CD8-positive, alpha-beta memory T cell (primary cell): Measurements from ENCODE around the gene SIPA1L2. TPM values are rescaled to one million over a fixed set of nuclear protein-coding genes. Genes with fewer than 3 reads are reported as not detected.

Source experiments
- CTCF ChIA-PET: fragments of 350-600 bp; sonication (Branson Sonifier 250); formaldehyde crosslinking; loops from one replicate; lab custom pipeline; 2021; ENCODE audit warnings: antibody characterized with exemption; lab: Charles Lee
- POLR2A ChIA-PET: fragments of 350-600 bp; sonication (Branson Sonifier 250); formaldehyde crosslinking; loops from one replicate; lab custom pipeline; 2021; ENCODE audit warnings: antibody characterized with exemption; lab: Charles Lee
- DNase-seq, 5 donors: peaks; one replicate each; pipeline versions ENCODE4 v3.0.0 to v3.0.0-alpha.2; 2020 to 2022; ENCODE audit warnings: mixed read lengths in 1 of 5
- H3K27ac ChIP-seq: one replicate; pipeline ENCODE4 v1.7.0; 2013; ENCODE audit warnings: low read depth, mild to moderate bottlenecking, low read length, moderate library complexity
- H3K27me3 ChIP-seq: 2 replicates; pipeline ENCODE4 v1.7.0; 2013; ENCODE audit warnings: low read length, mild to moderate bottlenecking; ENCODE audit not compliant: insufficient read depth, poor library complexity, severe bottlenecking
- H3K36me3 ChIP-seq: 2 replicates; pipeline ENCODE4 v1.7.0; 2013; ENCODE audit warnings: mild to moderate bottlenecking, low read length, moderate library complexity; ENCODE audit not compliant: insufficient read depth
- H3K4me1 ChIP-seq: 2 replicates; pipeline ENCODE4 v1.7.0; 2013; ENCODE audit warnings: mild to moderate bottlenecking, low read length, moderate library complexity; ENCODE audit not compliant: insufficient read depth
- H3K4me3 ChIP-seq: 2 replicates; pipeline ENCODE4 v1.7.0; 2013; ENCODE audit warnings: mild to moderate bottlenecking, low read length
- H3K9me3 ChIP-seq: 2 replicates; pipeline ENCODE4 v1.7.0; 2013; ENCODE audit warnings: mild to moderate bottlenecking, low read length
- H3K27ac Mint-ChIP-seq, 8 donors: one replicate each; pipeline ENCODE4 v1.8.0; 2020 to 2021; ENCODE audit warnings: mixed read lengths in 8 of 8, mild to moderate bottlenecking in 6 of 8, inconsistent platforms in 3 of 8, moderate library complexity in 3 of 8
- H3K27me3 Mint-ChIP-seq, 2 donors: one replicate each; pipeline ENCODE4 v1.8.0; 2020 to 2021; ENCODE audit warnings: mixed read lengths in 2 of 2, mild to moderate bottlenecking in 1 of 2, moderate library complexity in 1 of 2
- H3K36me3 Mint-ChIP-seq, 3 donors: one replicate each; pipeline ENCODE4 v1.8.0; 2020 to 2021; ENCODE audit warnings: mixed read lengths in 3 of 3, inconsistent platforms in 1 of 3, mild to moderate bottlenecking in 1 of 3
- H3K4me1 Mint-ChIP-seq, 3 donors: one replicate each; pipeline ENCODE4 v1.8.0; 2020 to 2021; ENCODE audit warnings: mixed read lengths in 3 of 3, inconsistent platforms in 1 of 3, mild to moderate bottlenecking in 1 of 3
- H3K4me3 Mint-ChIP-seq, 7 donors: one replicate each; pipeline ENCODE4 v1.8.0; 2020 to 2021; ENCODE audit warnings: mixed read lengths in 7 of 7, mild to moderate bottlenecking in 6 of 7, moderate library complexity in 4 of 7, inconsistent platforms in 2 of 7
- H3K9me3 Mint-ChIP-seq, 5 donors: one replicate each; pipeline ENCODE4 v1.8.0; 2020 to 2022; ENCODE audit warnings: mixed read lengths in 5 of 5, mild to moderate bottlenecking in 3 of 5, moderate library complexity in 2 of 5, inconsistent platforms in 1 of 5
- polyA plus RNA-seq: library from polyadenylated mRNA; unstranded; fragments of 300-500 nt; fragmentation: Illumina TruSeq; gene quantifications from one replicate; pipeline ENCODE4 v1.2.3, GENCODE V29; 2021
- total RNA-seq, 2 experiments: library from RNA; stranded (reverse); gene quantifications; one replicate each; pipeline ENCODE4 v1.2.3, GENCODE V29; 2021

The SIPA1L2 gene
- total and polyA plus RNA-seq, 3 experiments from 2014 or later: 1.4 to 12.2 (median 10.0) TPM

- Histone ChIP-seq H3K4me1 (no peaks in the 10 kb centered on the region), H3K36me3 (no peaks in the 10 kb centered on the region), H3K4me3 (no peak overlapping the region), H3K9me3 (no peaks in the 10 kb centered on the region), H3K27me3 (peaks cover 6% of the 10 kb centered on the region), H3K27ac (no peak overlapping the region)
- Mint-ChIP-seq H3K27me3 (peaks cover 2 to 14% of the 10 kb centered on the region in 2 donors), H3K36me3 (no peaks in the 10 kb centered on the region), H3K4me1 (no peaks in the 10 kb centered on the region), H3K27ac (no peak overlapping the region), H3K9me3 (no peaks in the 10 kb centered on the region), H3K4me3 (no peak overlapping the region)
- POLR2A ChIA-PET: no interaction called here
- CTCF ChIA-PET: no interaction called here
- DNase-seq: no peak
Observed at GRCh38 chr1:232641507-232641906, 11.6 kb upstream of the SIPA1L2 start.

- Mint-ChIP-seq H3K4me3 (no peak overlapping the region), H3K27ac (no peak overlapping the region), H3K36me3 (no peaks in the 10 kb centered on the region), H3K4me1 (no peaks in the 10 kb centered on the region), H3K9me3 (no peaks in the 10 kb centered on the region), H3K27me3 (peaks cover 5 to 38% of the 10 kb centered on the region in 2 donors)
- Histone ChIP-seq H3K9me3 (no peaks in the 10 kb centered on the region), H3K27ac (no peak overlapping the region), H3K4me3 (no peak overlapping the region), H3K36me3 (no peaks in the 10 kb centered on the region), H3K27me3 (peaks cover 6% of the 10 kb centered on the region), H3K4me1 (no peaks in the 10 kb centered on the region)
- DNase-seq: no peak
- ChIA-PET POLR2A (no interaction called here), CTCF (interaction anchor here (1.3 kb wide), 1 partner anchor 9 kb away, joined by 6 read pairs; no protein-coding TSS in a partner anchor)
Observed at GRCh38 chr1:232636799-232637198, 6.9 kb upstream of the SIPA1L2 start.

DNA sequence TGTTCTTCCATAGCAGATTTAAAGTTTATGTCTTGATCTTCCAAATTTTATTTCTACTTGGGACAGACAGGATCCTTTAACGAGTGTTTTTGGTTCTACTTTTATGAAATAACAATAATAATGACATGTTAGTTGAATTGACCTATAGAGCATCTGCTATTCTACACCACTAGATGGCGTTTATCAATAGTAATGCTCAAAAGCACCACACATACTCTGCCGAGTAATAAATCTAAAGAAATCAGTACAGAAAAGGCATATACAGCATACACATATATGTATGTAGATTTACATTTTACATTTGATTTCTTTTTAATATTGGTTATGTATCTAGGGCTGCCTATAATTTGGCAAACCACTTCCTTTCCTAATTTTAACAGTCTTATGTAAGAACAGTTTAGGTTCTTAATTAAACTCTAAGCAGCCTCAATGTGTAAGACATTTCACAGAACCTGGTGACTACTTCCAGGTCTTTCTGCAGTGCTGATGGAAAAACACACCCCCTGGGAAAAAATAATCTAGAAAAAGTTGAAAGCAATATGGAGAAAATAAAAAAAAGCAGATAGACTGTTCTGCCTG is 5.9 kb upstream of the SIPA1L2 start:
- peak overlapping the region in 1 of 7 donors; percentile 8 for H3K4me3 Mint-ChIP-seq
- no peaks in the 10 kb centered on the region for H3K27me3 ChIP-seq
- no peaks in the 10 kb centered on the region for H3K9me3 Mint-ChIP-seq
- DNase-seq: peak in 2 of 5 donors; percentile 23 to 39
- peaks cover 2 to 4% (median 4%) of the 10 kb centered on the region in 3 donors for H3K4me1 Mint-ChIP-seq
- no peaks in the 10 kb centered on the region for H3K36me3 Mint-ChIP-seq
- peaks cover 11 to 36% of the 10 kb centered on the region in 2 donors for H3K27me3 Mint-ChIP-seq
- no peaks in the 10 kb centered on the region for H3K4me1 ChIP-seq
- no peaks in the 10 kb centered on the region for H3K9me3 ChIP-seq
- ChIA-PET POLR2A (no interaction called here), CTCF (no interaction called here)
- H3K27ac ChIP-seq: no peak overlapping the region
- no peak overlapping the region for H3K4me3 ChIP-seq
- no peak overlapping the region for H3K27ac Mint-ChIP-seq
- no peaks in the 10 kb centered on the region for H3K36me3 ChIP-seq

GRCh38 chr1:232635279-232635678 is 5.3 kb upstream of the SIPA1L2 start:
- H3K27me3 ChIP-seq: no peaks in the 10 kb centered on the region
- Mint-ChIP-seq H3K4me3 (no peak overlapping the region), H3K9me3 (no peaks in the 10 kb centered on the region), H3K27me3 (peaks cover 14 to 37% of the 10 kb centered on the region in 2 donors), H3K27ac (no peak overlapping the region), H3K4me1 (peaks cover 5 to 8% (median 8%) of the 10 kb centered on the region in 3 donors), H3K36me3 (peaks cover 0 to 1% (median 0%) of the 10 kb centered on the region in 3 donors)
- no peaks in the 10 kb centered on the region for H3K36me3 ChIP-seq
- H3K4me1 ChIP-seq: no peaks in the 10 kb centered on the region
- ChIA-PET CTCF (no interaction called here), POLR2A (no interaction called here)
- no peak for DNase-seq
- no peak overlapping the region for H3K27ac ChIP-seq
- H3K9me3 ChIP-seq: no peaks in the 10 kb centered on the region
- H3K4me3 ChIP-seq: no peak overlapping the region

GRCh38 chr1:232634096-232634495 is 4.2 kb upstream of the SIPA1L2 start:
- Histone ChIP-seq H3K4me3 (no peak overlapping the region), H3K4me1 (peaks cover 2% of the 10 kb centered on the region), H3K9me3 (no peaks in the 10 kb centered on the region), H3K27ac (no peak overlapping the region), H3K27me3 (no peaks in the 10 kb centered on the region), H3K36me3 (no peaks in the 10 kb centered on the region)
- H3K9me3 Mint-ChIP-seq: no peaks in the 10 kb centered on the region
- POLR2A ChIA-PET: no interaction called here
- H3K4me3 Mint-ChIP-seq: no peak overlapping the region
- H3K27me3 Mint-ChIP-seq: peaks cover 15 to 39% of the 10 kb centered on the region in 2 donors
- CTCF ChIA-PET: interaction anchor here (0.9 kb wide), 1 partner anchor 159 kb away, joined by 3 read pairs; no protein-coding TSS in a partner anchor
- H3K27ac Mint-ChIP-seq: peak overlapping the region in 1 of 8 donors; percentile 35
- peaks cover 0 to 3% (median 0%) of the 10 kb centered on the region in 3 donors for H3K36me3 Mint-ChIP-seq
- DNase-seq: no peak
- peaks cover 8 to 12% (median 11%) of the 10 kb centered on the region in 3 donors for H3K4me1 Mint-ChIP-seq

- Histone ChIP-seq H3K36me3 (no peaks in the 10 kb centered on the region), H3K9me3 (no peaks in the 10 kb centered on the region), H3K4me3 (peak overlapping the region; percentile 32), H3K4me1 (peaks cover 9% of the 10 kb centered on the region), H3K27ac (no peak overlapping the region), H3K27me3 (no peaks in the 10 kb centered on the region)
- Mint-ChIP-seq H3K27ac (peak overlapping the region in 4 of 8 donors; percentile 30 to 51 (median 38)), H3K9me3 (no peaks in the 10 kb centered on the region), H3K4me3 (peak overlapping the region; percentile 84 to 96 (median 88)), H3K27me3 (peaks cover 17 to 52% of the 10 kb centered on the region in 2 donors), H3K4me1 (peaks cover 26 to 41% (median 30%) of the 10 kb centered on the region in 3 donors), H3K36me3 (peaks cover 0 to 3% (median 0%) of the 10 kb centered on the region in 3 donors)
- DNase-seq: no peak
- ChIA-PET CTCF (no interaction called here), POLR2A (no interaction called here)
Observed at GRCh38 chr1:232630894-232631195, 912 bp upstream of the SIPA1L2 start.

GRCh38 chr1:232629250-232630046 is 485 bp downstream of the SIPA1L2 start:
- POLR2A ChIA-PET: no interaction called here
- CTCF ChIA-PET: no interaction called here
- H3K27me3 ChIP-seq: no peaks in the 10 kb centered on the region
- H3K27ac ChIP-seq: no peak overlapping the region
- peak overlapping the region; percentile 87 to 95 (median 92) for H3K4me3 Mint-ChIP-seq
- H3K36me3 ChIP-seq: no peaks in the 10 kb centered on the region
- H3K9me3 ChIP-seq: no peaks in the 10 kb centered on the region
- peaks cover 0 to 3% (median 0%) of the 10 kb centered on the region in 3 donors for H3K36me3 Mint-ChIP-seq
- H3K9me3 Mint-ChIP-seq: no peaks in the 10 kb centered on the region
- H3K4me3 ChIP-seq: peak overlapping the region; percentile 15
- H3K27ac Mint-ChIP-seq: peak overlapping the region in 7 of 8 donors; percentile 40 to 83 (median 75)
- peak in 1 of 5 donors; percentile 7 for DNase-seq
- H3K4me1 Mint-ChIP-seq: peaks cover 26 to 45% (median 30%) of the 10 kb centered on the region in 3 donors
- H3K4me1 ChIP-seq: peaks cover 9% of the 10 kb centered on the region
- H3K27me3 Mint-ChIP-seq: peaks cover 16 to 44% of the 10 kb centered on the region in 2 donors
